GM18517 (cell line): ENCODE measurements around the gene KIAA0319L.
"Not testable (repeated sequence)": the region's sequence is repeated elsewhere in the genome, so short reads cannot be mapped to it uniquely, and the experiment has no call there.

Experiments used
- ATAC-seq: cut with Tn5 transposase; IDR thresholded peaks from one replicate; pipeline ENCODE4 v1.9.1; 2021; ENCODE audit warnings: mild to moderate bottlenecking, moderate library complexity; ENCODE audit not compliant: unreplicated experiment

The KIAA0319L gene

GRCh38 chr1:35585281-35585680 is 28.1 kb upstream of the KIAA0319L start:
- no peak for ATAC-seq

DNA sequence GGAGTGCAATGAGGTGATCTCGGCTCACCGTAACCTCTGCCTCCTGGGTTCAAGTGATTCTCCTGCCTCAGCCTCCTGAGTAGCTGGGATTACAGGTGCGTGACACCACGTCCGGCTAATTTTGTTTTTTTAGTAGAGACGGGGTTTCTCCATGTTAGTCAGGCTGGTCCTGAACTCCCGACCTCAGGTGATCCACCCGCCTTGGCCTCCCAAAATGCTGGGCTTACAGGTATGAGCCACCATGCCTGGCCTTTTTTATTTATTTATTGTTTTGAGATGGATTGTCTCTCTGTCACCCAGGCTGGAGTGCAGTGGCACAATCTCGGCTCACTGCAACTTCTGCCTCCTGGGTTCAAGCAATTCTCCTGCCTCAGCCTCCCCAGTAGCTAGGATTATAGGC is 24.4 kb upstream of the KIAA0319L start:
- ATAC-seq: not testable (repeated sequence)

- no peak for ATAC-seq
Measured at GRCh38 chr1:35580949-35581388, 23.8 kb upstream of the KIAA0319L start.

DNA sequence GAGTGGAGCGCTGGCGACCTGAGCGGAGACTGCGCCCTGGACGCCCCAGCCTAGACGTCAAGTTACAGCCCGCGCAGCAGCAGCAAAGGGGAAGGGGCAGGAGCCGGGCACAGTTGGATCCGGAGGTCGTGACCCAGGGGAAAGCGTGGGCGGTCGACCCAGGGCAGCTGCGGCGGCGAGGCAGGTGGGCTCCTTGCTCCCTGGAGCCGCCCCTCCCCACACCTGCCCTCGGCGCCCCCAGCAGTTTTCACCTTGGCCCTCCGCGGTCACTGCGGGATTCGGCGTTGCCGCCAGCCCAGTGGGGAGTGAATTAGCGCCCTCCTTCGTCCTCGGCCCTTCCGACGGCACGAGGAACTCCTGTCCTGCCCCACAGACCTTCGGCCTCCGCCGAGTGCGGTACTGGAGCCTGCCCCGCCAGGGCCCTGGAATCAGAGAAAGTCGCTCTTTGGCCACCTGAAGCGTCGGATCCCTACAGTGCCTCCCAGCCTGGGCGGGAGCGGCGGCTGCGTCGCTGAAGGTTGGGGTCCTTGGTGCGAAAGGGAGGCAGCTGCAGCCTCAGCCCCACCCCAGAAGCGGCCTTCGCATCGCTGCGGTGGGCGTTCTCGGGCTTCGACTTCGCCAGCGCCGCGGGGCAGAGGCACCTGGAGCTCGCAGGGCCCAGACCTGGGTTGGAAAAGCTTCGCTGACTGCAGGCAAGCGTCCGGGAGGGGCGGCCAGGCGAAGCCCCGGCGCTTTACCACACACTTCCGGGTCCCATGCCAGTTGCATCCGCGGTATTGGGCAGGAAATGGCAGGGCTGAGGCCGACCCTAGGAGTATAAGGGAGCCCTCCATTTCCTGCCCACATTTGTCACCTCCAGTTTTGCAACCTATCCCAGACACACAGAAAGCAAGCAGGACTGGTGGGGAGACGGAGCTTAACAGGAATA is 20.1 kb upstream of the KIAA0319L start:
- peak; percentile 60 for ATAC-seq

- not testable (repeated sequence) for ATAC-seq
Measured at GRCh38 chr1:35576766-35577070, 19.5 kb upstream of the KIAA0319L start.

- no peak for ATAC-seq
Measured at GRCh38 chr1:35576061-35576765, 19.0 kb upstream of the KIAA0319L start.

GRCh38 chr1:35575416-35575958 is 18.3 kb upstream of the KIAA0319L start:
- no peak for ATAC-seq

- no peak for ATAC-seq
Measured at GRCh38 chr1:35574655-35575415, 17.6 kb upstream of the KIAA0319L start.

DNA sequence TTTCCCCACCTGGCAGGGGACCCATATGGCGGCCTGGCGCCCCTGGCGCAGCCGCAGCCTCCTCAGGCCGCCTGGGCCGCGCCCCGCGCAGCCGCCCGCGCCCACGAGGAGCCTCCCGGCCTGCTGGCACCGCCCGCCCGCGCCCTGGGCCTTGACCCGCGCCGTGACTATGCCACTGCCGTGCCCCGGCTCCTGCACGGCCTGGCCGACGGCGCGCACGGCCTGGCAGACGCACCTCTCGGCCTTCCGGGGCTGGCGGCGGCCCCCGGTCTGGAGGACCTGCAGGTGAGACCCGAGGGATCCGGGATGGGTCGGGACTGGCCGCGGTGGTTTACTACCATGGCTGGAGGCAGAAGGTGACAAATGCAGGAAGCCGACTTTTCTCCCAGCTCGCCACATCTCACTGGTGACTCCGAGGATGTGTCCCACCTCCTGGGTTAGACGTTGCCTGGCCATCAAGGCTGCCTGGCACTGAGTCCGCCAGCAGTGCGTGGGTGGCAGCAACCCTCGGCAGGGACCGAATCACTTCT is 17.0 kb upstream of the KIAA0319L start:
- ATAC-seq: no peak

- no peak for ATAC-seq
Measured at GRCh38 chr1:35573198-35574124, 16.3 kb upstream of the KIAA0319L start, which contains the start of gene TFAP2E. TSS of gene TFAP2E (plus strand) at chr1:35573314. CDS start at chr1:35573578, 264 bp downstream.

DNA sequence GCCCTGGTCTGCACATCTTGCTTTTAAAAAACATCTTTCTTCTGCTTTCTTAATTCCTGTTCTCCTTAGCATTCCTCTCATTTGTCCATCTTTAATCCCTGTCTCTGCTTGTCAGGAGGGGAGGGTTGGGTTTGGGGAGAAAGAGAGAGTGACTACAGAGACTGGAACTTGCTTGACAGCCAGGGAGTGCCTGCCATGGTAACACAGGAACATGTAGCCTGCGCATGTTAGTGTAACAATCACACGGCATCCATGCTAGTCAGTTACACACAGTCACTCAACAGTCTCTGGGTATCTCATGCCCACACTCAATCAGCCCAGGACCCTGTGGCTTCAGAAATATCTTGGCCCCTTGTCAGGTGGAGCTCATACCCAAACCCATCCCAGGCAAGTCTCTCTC is 15.1 kb upstream of the KIAA0319L start:
- no peak for ATAC-seq

- ATAC-seq: no peak
Measured at GRCh38 chr1:35571263-35571662, 14.1 kb upstream of the KIAA0319L start.

DNA sequence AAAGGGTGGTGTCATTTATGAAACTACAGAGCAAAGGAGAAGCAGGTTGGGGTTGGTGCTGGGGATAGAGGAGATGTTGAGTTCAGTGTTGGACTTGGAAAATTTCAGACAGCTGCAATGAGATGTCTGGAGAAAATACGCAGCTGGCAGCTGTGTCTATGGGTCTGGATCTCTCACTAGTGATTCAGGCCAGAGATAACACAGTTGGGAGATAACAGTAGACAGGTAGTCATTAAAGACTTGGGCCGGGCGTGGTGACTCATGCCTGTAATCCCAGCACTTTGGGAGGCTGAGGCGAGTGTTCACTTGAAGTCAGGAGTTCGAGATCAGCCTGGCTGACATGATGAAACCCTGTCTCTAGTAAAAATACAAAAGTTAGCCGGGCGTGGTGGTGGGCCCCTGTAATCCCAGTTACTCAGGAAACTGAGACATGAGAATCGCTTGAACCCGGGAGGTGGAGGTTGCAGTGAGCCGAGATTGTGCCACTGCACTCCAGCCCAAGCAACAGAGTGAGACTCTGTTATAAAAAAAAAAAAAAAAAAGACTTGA is 13.5 kb upstream of the KIAA0319L start:
- no peak for ATAC-seq

GRCh38 chr1:35569936-35570335 is 12.7 kb upstream of the KIAA0319L start:
- no peak for ATAC-seq

DNA sequence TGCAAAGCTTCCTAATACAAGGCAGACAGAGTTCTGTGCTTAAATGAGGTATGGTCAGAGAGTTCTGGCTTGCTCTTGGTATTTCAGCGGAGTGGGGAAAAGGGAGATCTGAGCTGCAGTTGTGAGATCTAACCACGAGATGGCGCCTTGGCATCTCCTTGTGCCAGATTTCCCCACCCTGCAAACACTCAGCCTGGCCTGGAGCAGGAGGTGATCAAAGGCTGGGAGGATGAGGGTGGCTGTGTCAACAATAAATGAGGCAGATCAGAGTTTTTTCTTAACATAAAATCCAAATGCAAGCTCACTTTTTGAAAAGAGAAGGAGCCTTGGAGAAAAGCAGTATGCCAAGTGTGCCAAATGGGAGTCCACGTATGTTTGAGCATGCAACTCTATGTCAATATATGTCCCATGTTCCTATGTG is 11.8 kb upstream of the KIAA0319L start:
- no peak for ATAC-seq

DNA sequence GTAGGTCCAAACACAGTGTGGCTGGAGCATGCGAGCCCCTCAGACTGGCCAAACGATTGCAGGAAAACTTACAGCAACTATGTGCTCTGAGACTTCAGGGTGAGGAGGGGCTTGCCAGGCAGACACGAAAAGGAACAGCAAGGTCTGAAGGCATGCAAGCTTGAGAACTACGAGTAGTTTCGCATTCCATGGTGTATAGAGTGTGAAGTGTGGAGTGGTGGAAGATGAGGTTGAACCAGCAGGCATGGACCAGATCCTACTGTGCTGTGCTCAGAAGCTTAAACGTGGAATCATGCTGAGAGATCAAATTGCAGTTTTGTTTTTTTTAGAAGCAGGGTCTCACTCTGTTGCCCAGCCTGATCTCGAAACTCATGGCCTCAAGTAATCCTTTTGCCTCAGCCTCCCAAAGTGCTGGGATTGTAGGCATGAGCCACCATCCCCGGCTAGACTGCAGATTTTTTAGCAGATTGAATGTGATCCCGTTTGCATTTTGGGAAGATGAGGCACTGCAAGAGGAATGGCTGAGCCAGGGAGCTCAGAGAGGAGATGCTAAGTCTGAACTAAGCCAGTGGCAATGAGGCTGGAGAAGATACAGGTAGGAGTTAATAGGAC is 10.8 kb upstream of the KIAA0319L start:
- no peak for ATAC-seq

GRCh38 chr1:35565742-35566133 is 8.5 kb upstream of the KIAA0319L start:
- ATAC-seq: no peak

- ATAC-seq: no peak
Measured at GRCh38 chr1:35564884-35565741, 7.9 kb upstream of the KIAA0319L start.
